GM12891 (cell line): ENCODE data around the gene RGS7.

Experiments used
- PAX5 ChIP-seq: IDR thresholded peaks from 2 replicates; pipeline ENCODE4 v1.6.1; 2011; ENCODE audit warnings: low read length, moderate library complexity, mild to moderate bottlenecking; ENCODE audit not compliant: insufficient read depth, severe bottlenecking
- POLR2A ChIP-seq: IDR thresholded peaks from 2 replicates; pipeline ENCODE4 v1.6.1; 2011; ENCODE audit warnings: low read depth, low read length, control low read depth
- POU2F2 ChIP-seq: IDR thresholded peaks from 2 replicates; pipeline ENCODE4 v1.6.1; 2011; ENCODE audit warnings: low read depth, mild to moderate bottlenecking, control low read depth, low read length, moderate library complexity
- TAF1 ChIP-seq: IDR thresholded peaks from 2 replicates; pipeline ENCODE4 v1.6.1; 2011; ENCODE audit warnings: low read depth, low read length, control low read depth

GRCh38 chr1:240956424-240956823 lies 400.6 kb downstream of the RGS7 start:
- TF ChIP-seq TAF1, result no peak
- TF ChIP-seq POLR2A, result no peak
- no peak for TF ChIP-seq POU2F2
- TF ChIP-seq PAX5, result no peak
